Measurements from ENCODE around the gene CDKAL1.

DNA sequence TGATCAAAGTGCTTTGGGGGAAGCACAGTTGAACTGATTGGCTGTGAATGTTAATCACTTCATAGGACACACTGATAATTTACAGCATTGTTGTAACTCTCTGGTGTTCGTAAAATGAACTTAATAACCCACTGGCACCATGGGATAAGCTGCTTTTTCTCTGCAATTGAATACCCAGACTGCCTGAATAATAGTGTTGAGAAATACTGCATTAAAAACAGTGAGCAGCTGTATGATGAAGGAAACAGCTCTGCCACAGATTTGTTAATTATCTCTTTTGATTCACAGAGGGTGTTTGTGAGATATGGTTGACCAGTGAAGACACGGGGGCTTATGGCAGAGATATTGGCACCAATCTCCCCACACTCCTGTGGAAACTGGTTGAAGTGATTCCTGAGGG, 420.9 kb downstream of the CDKAL1 start:
- TF ChIP-seq POLR2A (IDR thresholded peaks at IDR 0.05; ENCODE audit: low read depth, low read length) (no peak), POLR2AphosphoS5 (IDR thresholded peaks at IDR 0.05; ENCODE audit: low read depth, low read length) (no peak), TAF1 (IDR thresholded peaks at IDR 0.05; ENCODE audit: low read depth, low read length) (no peak)
